ENCODE data around the gene OPA3.
"Not testable (repeated sequence)": the region's sequence is repeated elsewhere in the genome, so short reads cannot be mapped to it uniquely, and the experiment has no call there.

OPA3 gene

DNA sequence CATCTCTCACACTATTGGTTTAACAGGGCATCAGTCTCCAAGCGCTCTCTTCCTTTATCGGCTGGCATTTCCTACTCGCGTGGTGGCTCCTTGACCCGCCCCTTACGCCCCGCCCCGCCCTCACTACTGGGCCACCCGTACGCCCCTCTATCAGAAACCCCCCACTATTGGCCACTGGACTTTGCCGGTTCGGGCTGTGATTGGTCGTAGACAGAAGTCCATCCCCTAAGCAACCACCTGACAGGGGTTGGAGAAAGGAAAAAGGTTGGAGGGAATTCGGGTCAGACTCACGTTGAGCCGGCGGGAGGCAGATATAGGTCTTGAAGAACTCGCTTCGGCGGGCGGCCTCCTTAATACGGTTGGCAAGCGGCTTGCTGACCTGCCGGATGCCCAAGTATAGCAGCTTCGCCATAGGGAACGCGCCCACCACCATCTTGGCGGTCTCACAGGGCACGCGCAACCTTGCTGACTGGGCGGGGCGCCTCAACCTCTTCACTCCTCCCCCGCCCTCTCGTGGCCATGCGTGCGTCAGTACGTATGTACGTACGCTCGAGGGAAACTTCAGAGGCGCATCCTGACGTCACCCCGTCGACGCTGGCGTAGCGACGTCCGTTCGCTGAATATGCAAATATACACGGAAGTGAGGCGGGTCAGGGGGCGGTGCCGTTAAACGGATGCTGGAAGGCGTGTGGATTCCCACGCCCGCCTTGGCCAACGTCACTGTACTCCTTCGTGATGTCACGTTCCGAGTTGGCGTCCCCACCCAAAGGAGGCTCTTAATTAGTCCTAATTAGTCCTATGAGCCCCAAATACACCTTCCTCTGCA is at the start of gene OPA3:
TSS of gene OPA3 (minus strand) at position 471 of the 826 bp plus-strand sequence. CDS start at position 433, 38 bp downstream.
- TF ChIP-seq, protein P1, sequence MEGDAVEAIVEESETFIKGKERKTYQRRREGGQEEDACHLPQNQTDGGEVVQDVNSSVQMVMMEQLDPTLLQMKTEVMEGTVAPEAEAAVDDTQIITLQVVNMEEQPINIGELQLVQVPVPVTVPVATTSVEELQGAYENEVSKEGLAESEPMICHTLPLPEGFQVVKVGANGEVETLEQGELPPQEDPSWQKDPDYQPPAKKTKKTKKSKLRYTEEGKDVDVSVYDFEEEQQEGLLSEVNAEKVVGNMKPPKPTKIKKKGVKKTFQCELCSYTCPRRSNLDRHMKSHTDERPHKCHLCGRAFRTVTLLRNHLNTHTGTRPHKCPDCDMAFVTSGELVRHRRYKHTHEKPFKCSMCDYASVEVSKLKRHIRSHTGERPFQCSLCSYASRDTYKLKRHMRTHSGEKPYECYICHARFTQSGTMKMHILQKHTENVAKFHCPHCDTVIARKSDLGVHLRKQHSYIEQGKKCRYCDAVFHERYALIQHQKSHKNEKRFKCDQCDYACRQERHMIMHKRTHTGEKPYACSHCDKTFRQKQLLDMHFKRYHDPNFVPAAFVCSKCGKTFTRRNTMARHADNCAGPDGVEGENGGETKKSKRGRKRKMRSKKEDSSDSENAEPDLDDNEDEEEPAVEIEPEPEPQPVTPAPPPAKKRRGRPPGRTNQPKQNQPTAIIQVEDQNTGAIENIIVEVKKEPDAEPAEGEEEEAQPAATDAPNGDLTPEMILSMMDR (IDR thresholded peaks at IDR 0.05; ENCODE audit: extremely low read depth, missing control alignments) = peak; percentile 10
- peak; percentile 98 for DNase-seq (ENCODE audit: low spot score)

DNA sequence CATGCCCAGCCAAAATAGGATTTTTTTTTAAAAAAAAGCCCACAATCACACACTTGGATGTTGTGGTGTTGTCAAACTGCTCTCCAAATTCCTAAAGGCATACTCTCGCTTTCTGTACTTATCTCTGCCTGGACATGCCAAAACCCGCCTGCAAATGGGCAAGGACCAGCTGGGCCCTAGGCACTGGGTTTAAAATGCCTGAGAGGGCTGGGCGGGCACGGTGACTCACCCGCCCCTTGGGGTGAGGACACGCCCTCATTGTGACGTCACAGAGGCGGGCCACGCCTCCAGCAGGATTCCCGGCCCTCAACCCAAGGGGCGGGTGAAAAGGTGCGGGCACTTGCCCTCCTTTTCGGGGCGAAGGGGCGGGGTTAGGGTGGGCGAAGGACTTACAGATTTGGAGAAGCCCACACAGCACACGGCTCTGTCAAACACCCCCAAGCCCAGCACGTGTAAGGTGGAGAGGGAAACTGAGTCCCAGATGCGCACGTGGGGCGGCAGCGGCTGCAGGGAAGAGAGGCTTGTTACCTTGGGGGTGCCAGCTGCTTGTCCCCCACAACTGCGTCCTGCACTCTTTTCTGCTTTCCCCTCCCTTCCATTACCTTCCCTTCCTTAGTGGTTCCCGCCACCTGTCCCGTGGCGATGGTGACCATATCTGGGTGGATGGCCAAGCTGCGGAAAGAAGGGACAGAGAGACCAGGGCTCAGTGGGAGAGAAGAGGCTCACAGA is 48.0 kb upstream of the OPA3 start:
- TF ChIP-seq, protein P1 (IDR thresholded peaks at IDR 0.05; ENCODE audit: extremely low read depth, missing control alignments) = no peak

DNA sequence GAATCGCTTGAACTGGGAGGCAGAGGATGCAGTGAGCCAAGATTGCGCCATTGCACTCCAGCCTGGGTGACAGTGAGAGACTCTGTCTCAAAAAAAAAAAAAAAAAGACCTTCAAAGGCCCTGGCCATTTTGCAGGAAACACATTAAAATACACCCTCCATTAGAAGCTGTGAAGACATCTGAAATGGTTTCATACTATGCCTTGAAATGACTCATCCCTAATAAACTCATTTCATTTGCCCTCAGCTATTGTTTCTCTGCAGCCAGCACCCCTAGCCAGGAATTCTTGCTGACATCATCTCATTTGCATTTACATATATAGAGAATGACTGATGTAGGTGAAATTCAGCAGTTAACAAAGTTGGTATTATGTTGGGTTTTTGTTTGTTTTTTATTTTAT is 45.9 kb upstream of the OPA3 start:
- TF ChIP-seq, protein P1 (IDR thresholded peaks at IDR 0.05; ENCODE audit: extremely low read depth, missing control alignments) = no peak
- peak; percentile 72 for DNase-seq (ENCODE audit: low spot score)

More for the DNA sequence above, 48.0 kb upstream of the OPA3 start:
- DNase-seq (ENCODE audit: low spot score) = no peak

- DNase-seq (ENCODE audit: low spot score) = no peak
Observed at GRCh38 chr19:45629704-45630103, 45.1 kb upstream of the OPA3 start.

GRCh38 chr19:45628219-45628618 is 43.6 kb upstream of the OPA3 start:
- not testable (repeated sequence) for DNase-seq (ENCODE audit: low spot score)

More at GRCh38 chr19:45629704-45630103, 45.1 kb upstream of the OPA3 start:
- TF ChIP-seq, protein P1 (IDR thresholded peaks at IDR 0.05; ENCODE audit: extremely low read depth, missing control alignments) = no peak

DNA sequence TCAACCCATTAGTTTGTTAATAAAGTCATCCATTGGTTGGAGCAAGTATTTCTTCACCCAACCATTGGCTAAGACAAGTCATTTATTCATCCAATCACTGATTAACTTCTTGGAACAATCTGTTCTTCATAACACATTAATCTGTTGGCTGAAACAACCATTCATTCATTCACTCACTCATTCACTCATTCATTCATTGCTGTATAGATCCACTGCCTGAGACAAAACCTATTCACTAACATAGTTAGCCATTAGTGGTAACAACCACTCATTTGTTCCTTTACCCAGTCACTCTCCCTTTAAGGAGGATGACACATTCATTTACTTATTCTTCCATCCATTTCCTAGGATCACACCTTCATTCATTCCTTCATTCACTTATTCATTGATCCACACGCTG is 39.4 kb upstream of the OPA3 start:
- no peak for DNase-seq (ENCODE audit: low spot score)
- TF ChIP-seq, protein P1 (IDR thresholded peaks at IDR 0.05; ENCODE audit: extremely low read depth, missing control alignments) = no peak

DNA sequence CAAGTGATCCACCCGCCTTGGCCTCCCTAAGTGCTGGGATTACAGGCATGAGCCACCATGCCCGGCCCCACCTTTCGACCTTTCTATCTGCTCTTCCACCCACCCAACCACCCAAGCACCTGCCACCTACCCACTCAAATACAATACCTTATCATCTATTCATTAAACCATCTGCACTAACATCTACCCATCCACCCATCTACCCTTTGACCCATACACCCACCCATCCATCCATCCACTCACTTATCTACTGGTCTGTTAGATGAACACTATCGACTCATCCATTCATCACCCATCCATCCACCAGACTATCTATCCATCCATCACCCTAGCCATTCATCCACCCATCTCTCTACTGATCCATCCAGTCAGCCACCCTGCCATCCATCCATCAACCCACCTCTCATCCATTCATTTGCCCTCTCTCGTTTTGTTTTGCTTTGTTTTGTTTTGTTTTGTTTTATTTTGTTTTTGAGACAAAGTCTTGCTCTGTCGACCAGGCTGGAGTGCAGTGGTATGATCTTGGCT is 37.4 kb upstream of the OPA3 start:
- DNase-seq (ENCODE audit: low spot score) = no peak
- TF ChIP-seq, protein P1 (IDR thresholded peaks at IDR 0.05; ENCODE audit: extremely low read depth, missing control alignments) = no peak

Data from GM20000 (cell line).